ENCODE results near the gene ARHGAP31. TPM values are rescaled to one million over a fixed set of nuclear protein-coding genes. Genes with fewer than 3 reads are reported as not detected.

ARHGAP31 gene
- total RNA-seq, 2 experiments from 2014 or later = 8.9 to 9.7 TPM

- no peak for DNase-seq
- H3K27me3 Mint-ChIP-seq = no peaks in the 10 kb centered on the region
- H3K4me1 Mint-ChIP-seq = peaks cover 17% of the 10 kb centered on the region
- peaks cover 11% of the 10 kb centered on the region for H3K9me3 Mint-ChIP-seq
- H3K36me3 Mint-ChIP-seq = peaks cover 5% of the 10 kb centered on the region
- H3K27ac Mint-ChIP-seq = no peak overlapping the region
- H3K4me3 Mint-ChIP-seq = no peak overlapping the region
These were observed 4.8 kb upstream of the ARHGAP31 start for GRCh38 chr3:119289404-119289770.

GRCh38 chr3:119290613-119291012 lies 3.6 kb upstream of the ARHGAP31 start:
- Mint-ChIP-seq H3K27ac (no peak overlapping the region), H3K27me3 (no peaks in the 10 kb centered on the region), H3K9me3 (peaks cover 11% of the 10 kb centered on the region), H3K4me1 (peaks cover 21% of the 10 kb centered on the region), H3K4me3 (no peak overlapping the region), H3K36me3 (peaks cover 5% of the 10 kb centered on the region)
- DNase-seq = no peak

GRCh38 chr3:119291062-119291700 lies 3.0 kb upstream of the ARHGAP31 start:
- H3K36me3 Mint-ChIP-seq = peaks cover 5% of the 10 kb centered on the region
- peaks cover 27% of the 10 kb centered on the region for H3K4me1 Mint-ChIP-seq
- no peak for DNase-seq
- H3K4me3 Mint-ChIP-seq = no peak overlapping the region
- H3K27ac Mint-ChIP-seq = no peak overlapping the region
- peaks cover 11% of the 10 kb centered on the region for H3K9me3 Mint-ChIP-seq
- H3K27me3 Mint-ChIP-seq = no peaks in the 10 kb centered on the region

DNA sequence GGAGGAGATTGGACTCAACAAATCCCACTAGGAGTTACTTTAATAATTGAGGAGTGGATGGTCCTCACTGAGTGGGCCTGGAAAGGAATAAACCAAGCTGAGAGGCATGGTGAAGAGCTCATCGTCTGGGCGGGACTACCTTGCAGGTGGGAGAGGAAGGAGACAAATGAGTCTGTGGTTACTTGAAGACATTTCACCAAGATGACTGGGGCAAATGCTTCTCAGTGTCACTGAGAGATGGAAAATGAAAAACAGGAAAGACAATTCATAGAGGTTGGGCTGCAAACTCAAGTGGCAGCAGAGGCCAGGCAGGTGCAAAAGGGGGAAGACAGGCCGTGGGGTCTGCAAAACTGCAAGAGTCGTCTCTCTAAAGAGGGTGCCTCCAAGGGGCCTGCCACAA lies 1.5 kb upstream of the ARHGAP31 start:
- Mint-ChIP-seq H3K4me3 (peak overlapping the region; percentile 87), H3K27me3 (no peaks in the 10 kb centered on the region), H3K36me3 (peaks cover 8% of the 10 kb centered on the region), H3K27ac (peak overlapping the region; percentile 64), H3K9me3 (peaks cover 3% of the 10 kb centered on the region), H3K4me1 (peaks cover 40% of the 10 kb centered on the region)
- DNase-seq = peak; percentile 20

GRCh38 chr3:119293105-119293870 lies 895 bp upstream of the ARHGAP31 start:
- Mint-ChIP-seq H3K4me1 (peaks cover 46% of the 10 kb centered on the region), H3K27me3 (no peaks in the 10 kb centered on the region), H3K4me3 (peak overlapping the region; percentile 87), H3K9me3 (no peaks in the 10 kb centered on the region), H3K36me3 (peaks cover 7% of the 10 kb centered on the region), H3K27ac (peak overlapping the region; percentile 94)
- no peak for DNase-seq

GRCh38 chr3:119294696-119295671 lies 801 bp downstream of the ARHGAP31 start:
- H3K9me3 Mint-ChIP-seq = no peaks in the 10 kb centered on the region
- H3K27me3 Mint-ChIP-seq = no peaks in the 10 kb centered on the region
- peaks cover 11% of the 10 kb centered on the region for H3K36me3 Mint-ChIP-seq
- peak overlapping the region; percentile 87 for H3K4me3 Mint-ChIP-seq
- peaks cover 49% of the 10 kb centered on the region for H3K4me1 Mint-ChIP-seq
- peak; percentile 62 for DNase-seq
- H3K27ac Mint-ChIP-seq = peak overlapping the region; percentile 94

GRCh38 chr3:119295816-119296726 lies 1.9 kb downstream of the ARHGAP31 start:
- no peak for DNase-seq
- Mint-ChIP-seq H3K4me1 (peaks cover 48% of the 10 kb centered on the region), H3K36me3 (peaks cover 11% of the 10 kb centered on the region), H3K9me3 (no peaks in the 10 kb centered on the region), H3K4me3 (peak overlapping the region; percentile 87), H3K27ac (peak overlapping the region; percentile 94), H3K27me3 (no peaks in the 10 kb centered on the region)

DNA sequence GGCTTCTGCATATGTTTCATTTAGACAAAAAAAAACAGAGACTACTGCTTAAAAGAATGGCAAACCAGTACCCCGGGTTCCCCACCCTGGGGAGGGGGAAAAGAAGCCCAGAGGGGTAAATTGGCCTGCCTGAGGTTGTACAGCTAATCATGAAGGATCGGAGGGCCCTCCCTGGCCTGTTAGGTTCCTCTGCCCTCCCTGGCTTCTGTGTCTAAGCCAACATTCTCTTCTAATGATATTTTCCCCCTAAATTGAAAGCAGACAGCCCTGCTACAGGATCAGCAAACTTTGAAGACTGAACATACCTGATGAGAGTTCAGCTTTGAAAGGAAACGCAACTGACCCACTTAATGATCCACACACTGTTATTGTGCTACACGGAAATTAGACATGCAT lies 2.5 kb downstream of the ARHGAP31 start:
- Mint-ChIP-seq H3K4me3 (no peak overlapping the region), H3K4me1 (peaks cover 55% of the 10 kb centered on the region), H3K9me3 (no peaks in the 10 kb centered on the region), H3K27me3 (no peaks in the 10 kb centered on the region), H3K36me3 (peaks cover 11% of the 10 kb centered on the region), H3K27ac (peak overlapping the region; percentile 51)
- DNase-seq = no peak

GRCh38 chr3:119297169-119297568 lies 3.0 kb downstream of the ARHGAP31 start:
- H3K9me3 Mint-ChIP-seq = no peaks in the 10 kb centered on the region
- peaks cover 59% of the 10 kb centered on the region for H3K4me1 Mint-ChIP-seq
- no peak overlapping the region for H3K27ac Mint-ChIP-seq
- no peaks in the 10 kb centered on the region for H3K27me3 Mint-ChIP-seq
- H3K4me3 Mint-ChIP-seq = no peak overlapping the region
- peaks cover 11% of the 10 kb centered on the region for H3K36me3 Mint-ChIP-seq
- DNase-seq = no peak

DNA sequence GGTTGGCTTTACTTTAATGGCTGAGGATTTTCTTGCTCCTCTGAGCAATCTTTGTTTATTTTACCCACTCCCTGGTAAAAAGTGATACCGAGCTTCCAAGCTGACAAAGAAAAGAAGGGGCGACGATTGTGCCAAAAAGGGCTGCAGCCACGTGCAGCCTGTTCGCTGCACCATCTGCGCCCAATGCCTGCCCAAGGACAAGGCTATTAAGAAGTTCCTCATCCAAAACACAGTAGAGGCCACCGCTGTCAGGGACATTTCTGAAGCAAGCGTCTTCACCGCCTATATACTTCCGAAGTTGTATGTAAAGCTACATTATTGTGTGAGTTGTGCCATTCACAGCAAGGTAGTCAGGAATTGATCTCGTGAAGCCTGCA lies 4.4 kb downstream of the ARHGAP31 start:
- Mint-ChIP-seq H3K9me3 (no peaks in the 10 kb centered on the region), H3K4me1 (peaks cover 50% of the 10 kb centered on the region), H3K27ac (no peak overlapping the region), H3K27me3 (no peaks in the 10 kb centered on the region), H3K4me3 (no peak overlapping the region), H3K36me3 (peaks cover 15% of the 10 kb centered on the region)
- no peak for DNase-seq

DNA sequence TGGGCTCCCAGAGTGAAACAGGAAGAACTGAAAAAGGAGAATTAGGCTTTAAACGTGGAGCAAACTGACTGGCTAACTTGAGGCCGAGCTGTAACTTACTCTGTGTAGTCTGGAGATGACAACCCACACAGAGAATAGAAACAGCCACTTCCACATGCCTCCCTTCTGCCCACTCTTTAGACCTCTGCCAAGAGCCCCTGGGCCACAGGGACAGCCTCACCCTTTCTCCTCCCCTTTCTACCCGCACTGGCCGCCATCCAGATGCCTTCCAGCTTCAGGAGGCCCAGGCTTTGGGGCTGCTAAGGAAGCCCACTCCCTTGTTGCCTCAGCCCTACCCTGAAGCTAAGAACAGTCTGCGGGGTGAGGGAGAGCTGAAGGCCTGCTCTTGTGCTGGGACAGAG lies 6.8 kb downstream of the ARHGAP31 start:
- DNase-seq = no peak

DNA sequence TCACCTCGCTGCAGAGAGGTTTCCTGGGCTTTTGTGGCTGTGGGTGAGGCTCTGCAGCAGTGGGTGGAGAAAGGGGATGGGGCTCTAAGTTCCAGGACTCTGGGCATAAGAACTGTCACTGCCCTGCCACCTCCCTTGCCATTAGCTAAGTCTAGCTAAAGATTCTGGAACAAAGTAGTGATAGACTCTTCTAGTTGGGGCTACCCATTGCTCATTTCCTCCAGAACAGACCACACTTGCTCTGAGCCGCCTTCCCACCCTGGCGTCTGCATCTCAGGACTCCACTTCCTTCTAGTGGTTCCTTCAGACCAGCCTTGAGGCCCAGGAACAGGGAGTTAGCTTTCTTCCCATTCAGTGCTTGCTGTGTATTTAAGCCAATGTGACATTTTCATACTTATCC lies 7.5 kb downstream of the ARHGAP31 start:
- Mint-ChIP-seq H3K27ac (no peak overlapping the region), H3K4me3 (no peak overlapping the region), H3K36me3 (peaks cover 19% of the 10 kb centered on the region), H3K9me3 (no peaks in the 10 kb centered on the region), H3K27me3 (no peaks in the 10 kb centered on the region), H3K4me1 (peaks cover 38% of the 10 kb centered on the region)
- no peak for DNase-seq

More for the DNA sequence above, 6.8 kb downstream of the ARHGAP31 start:
- Mint-ChIP-seq H3K4me1 (peaks cover 43% of the 10 kb centered on the region), H3K36me3 (peaks cover 15% of the 10 kb centered on the region), H3K27me3 (no peaks in the 10 kb centered on the region), H3K4me3 (no peak overlapping the region), H3K27ac (no peak overlapping the region), H3K9me3 (no peaks in the 10 kb centered on the region)

- peaks cover 15% of the 10 kb centered on the region for H3K36me3 Mint-ChIP-seq
- no peak overlapping the region for H3K27ac Mint-ChIP-seq
- DNase-seq = no peak
- no peaks in the 10 kb centered on the region for H3K27me3 Mint-ChIP-seq
- no peak overlapping the region for H3K4me3 Mint-ChIP-seq
- H3K4me1 Mint-ChIP-seq = peaks cover 26% of the 10 kb centered on the region
- H3K9me3 Mint-ChIP-seq = no peaks in the 10 kb centered on the region
These were observed 8.7 kb downstream of the ARHGAP31 start for GRCh38 chr3:119302697-119303551.

Data from activated naive CD8-positive, alpha-beta T cell treated with anti-CD3 and anti-CD28 coated beads for 36 hours (primary cell).